IPS DF 4.7 (cell line): ENCODE results near the gene COL13A1.

Experiments used
- DNase-seq: peaks from one replicate; pipeline ENCODE4 v3.0.0-alpha.2; 2013; ENCODE audit warnings: low spot score; ENCODE audit errors: extremely low read depth

Gene COL13A1

GRCh38 chr10:69845574-69846292 is 44.0 kb downstream of the COL13A1 start:
- DNase-seq, result no peak

GRCh38 chr10:69846293-69846921 is 44.7 kb downstream of the COL13A1 start:
- no peak for DNase-seq

GRCh38 chr10:69847458-69847857 is 45.8 kb downstream of the COL13A1 start:
- DNase-seq, result no peak

GRCh38 chr10:69847883-69848282 is 46.2 kb downstream of the COL13A1 start:
- DNase-seq, result no peak

- DNase-seq, result no peak
Observed at GRCh38 chr10:69848454-69848853, 46.7 kb downstream of the COL13A1 start.

- no peak for DNase-seq
Observed at GRCh38 chr10:69849825-69850224, 48.1 kb downstream of the COL13A1 start.

- DNase-seq, result no peak
Observed at GRCh38 chr10:69850440-69850839, 48.7 kb downstream of the COL13A1 start.

- DNase-seq, result no peak
Observed at GRCh38 chr10:69851306-69851705, 49.6 kb downstream of the COL13A1 start.

- no peak for DNase-seq
Observed at GRCh38 chr10:69853064-69853463, 51.4 kb downstream of the COL13A1 start.

GRCh38 chr10:69854511-69855345 is 53.0 kb downstream of the COL13A1 start:
- no peak for DNase-seq

GRCh38 chr10:69855346-69856111 is 53.8 kb downstream of the COL13A1 start:
- no peak for DNase-seq

- DNase-seq, result no peak
Observed at GRCh38 chr10:69856601-69857166, 55.0 kb downstream of the COL13A1 start.

GRCh38 chr10:69858201-69858600 is 56.5 kb downstream of the COL13A1 start:
- no peak for DNase-seq

GRCh38 chr10:69860271-69860670 is 58.6 kb downstream of the COL13A1 start:
- DNase-seq, result no peak

GRCh38 chr10:69861251-69862240 is 59.8 kb downstream of the COL13A1 start:
- DNase-seq, result no peak

GRCh38 chr10:69862882-69863530 is 61.3 kb downstream of the COL13A1 start:
- no peak for DNase-seq

- no peak for DNase-seq
Observed at GRCh38 chr10:69863580-69863979, 61.9 kb downstream of the COL13A1 start.

GRCh38 chr10:69864321-69864720 is 62.6 kb downstream of the COL13A1 start:
- no peak for DNase-seq

- no peak for DNase-seq
Observed at GRCh38 chr10:69865450-69865849, 63.7 kb downstream of the COL13A1 start.
